Renal pelvis (tissue), 4 donors: ENCODE data around the gene CAMTA1. TPM values are rescaled to one million over a fixed set of nuclear protein-coding genes. Genes with fewer than 3 reads are reported as not detected.

Experiments
- DNase-seq: peaks from one replicate; pipeline ENCODE4 v3.0.0-alpha.2; 2013
- polyA plus RNA-seq, 3 donors: library from polyadenylated mRNA; unstranded; fragments of 120-200 nt; gene quantifications; one replicate each; pipeline ENCODE4 v1.2.1, GENCODE V29; 2013; ENCODE audit not compliant: insufficient read length in 3 of 3

Gene CAMTA1
- polyA plus RNA-seq, 3 donors, result 72.3 to 83.1 (median 76.0) TPM

DNA sequence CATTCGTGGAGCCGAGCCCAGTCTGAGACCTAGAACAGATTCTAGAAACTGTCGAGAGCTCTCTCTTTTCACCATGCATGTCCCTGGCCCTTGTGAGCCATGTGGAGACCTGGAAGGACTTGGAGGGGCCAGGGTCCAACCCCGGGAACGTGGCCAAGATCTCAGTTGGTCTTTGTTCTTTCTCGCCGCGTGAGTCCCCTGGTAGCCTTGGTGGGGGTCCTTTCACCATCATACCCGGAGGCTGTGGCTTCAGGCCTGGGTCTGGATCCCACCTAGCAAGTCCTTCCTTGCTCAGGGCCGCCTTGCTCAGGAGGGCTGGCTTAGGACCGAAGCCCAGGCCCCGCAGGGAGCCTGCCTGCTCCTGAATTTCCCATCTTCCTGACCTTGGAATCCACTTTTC, 168.0 kb downstream of the CAMTA1 start:
- DNase-seq, result no peak

DNA sequence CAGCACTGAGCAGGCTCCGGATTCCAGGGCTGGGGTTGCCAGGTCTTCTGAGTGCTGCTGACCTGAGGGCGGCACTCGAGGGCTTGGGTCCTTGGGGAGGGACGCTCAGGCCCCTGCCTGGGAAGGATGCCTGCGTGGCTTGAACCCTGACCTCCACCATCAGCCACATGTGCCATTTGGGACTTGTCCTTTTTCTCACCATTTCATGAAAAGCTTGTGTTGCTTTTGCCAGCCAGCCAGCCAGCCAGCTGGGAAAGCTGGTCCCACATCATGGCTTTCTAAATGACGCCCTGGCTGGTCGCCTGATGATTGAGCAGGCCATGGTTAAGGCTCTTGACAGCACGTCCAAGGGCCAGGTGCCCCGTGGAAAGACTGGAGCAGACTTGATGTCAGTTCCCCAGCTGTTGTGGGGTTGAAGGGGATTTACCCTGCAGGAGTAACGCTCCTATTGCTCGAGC, 168.7 kb downstream of the CAMTA1 start:
- no peak for DNase-seq

DNA sequence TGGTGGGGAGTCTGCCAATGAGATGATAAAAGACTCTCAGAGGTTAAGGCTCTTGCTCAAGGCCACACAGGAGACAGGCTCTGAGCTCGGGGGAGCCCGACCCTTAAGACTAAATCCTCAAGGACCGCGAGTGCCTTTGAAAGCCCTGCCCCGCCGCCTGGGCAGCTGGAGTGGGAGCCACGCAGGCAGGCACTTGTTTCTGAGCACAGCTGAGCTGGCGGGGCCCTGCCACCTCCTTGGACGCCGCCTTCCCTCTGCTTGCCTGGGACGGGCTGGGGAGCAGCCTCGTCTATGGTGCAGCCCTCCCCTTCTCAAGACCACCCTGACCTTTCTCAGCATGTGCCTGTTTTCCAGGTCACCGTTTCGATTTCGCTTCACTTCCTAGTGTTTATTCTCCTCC, 169.3 kb downstream of the CAMTA1 start:
- no peak for DNase-seq

DNA sequence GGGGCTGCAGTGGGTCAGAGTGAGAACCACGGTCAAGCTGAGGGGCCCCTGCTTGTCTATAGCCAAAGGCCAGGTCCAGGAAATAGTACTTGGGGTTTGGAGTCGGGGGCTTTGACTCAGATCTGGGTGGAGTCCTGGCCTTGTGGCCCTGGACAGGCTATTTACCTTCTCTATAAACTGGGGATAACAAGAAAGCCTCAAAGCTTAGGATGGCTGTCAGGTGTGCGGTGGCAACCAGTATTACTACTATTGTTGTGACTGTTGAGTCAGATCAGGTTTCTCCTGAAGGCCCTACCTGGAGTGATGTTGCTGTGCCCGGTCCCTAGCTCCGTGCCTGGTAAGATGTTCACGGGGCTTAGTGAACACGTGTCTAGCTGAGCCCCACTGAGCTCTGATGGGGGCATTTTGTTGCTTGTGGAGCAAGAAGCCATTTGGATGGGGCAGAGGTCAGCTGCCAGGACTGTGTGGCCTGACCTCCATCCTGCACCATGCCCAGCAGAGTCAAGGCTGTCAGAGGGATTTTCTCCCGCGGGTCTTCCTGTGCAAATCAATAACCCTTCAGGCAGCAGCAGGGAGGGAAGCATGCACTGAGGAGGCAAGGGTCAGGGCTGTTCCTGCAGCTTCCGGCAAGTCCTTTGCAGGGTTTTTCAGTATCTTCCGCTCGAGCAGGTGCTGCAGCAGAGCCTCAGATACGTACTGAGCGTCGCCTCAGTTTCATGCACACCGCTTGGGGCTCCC, 170.3 kb downstream of the CAMTA1 start:
- no peak for DNase-seq

DNA sequence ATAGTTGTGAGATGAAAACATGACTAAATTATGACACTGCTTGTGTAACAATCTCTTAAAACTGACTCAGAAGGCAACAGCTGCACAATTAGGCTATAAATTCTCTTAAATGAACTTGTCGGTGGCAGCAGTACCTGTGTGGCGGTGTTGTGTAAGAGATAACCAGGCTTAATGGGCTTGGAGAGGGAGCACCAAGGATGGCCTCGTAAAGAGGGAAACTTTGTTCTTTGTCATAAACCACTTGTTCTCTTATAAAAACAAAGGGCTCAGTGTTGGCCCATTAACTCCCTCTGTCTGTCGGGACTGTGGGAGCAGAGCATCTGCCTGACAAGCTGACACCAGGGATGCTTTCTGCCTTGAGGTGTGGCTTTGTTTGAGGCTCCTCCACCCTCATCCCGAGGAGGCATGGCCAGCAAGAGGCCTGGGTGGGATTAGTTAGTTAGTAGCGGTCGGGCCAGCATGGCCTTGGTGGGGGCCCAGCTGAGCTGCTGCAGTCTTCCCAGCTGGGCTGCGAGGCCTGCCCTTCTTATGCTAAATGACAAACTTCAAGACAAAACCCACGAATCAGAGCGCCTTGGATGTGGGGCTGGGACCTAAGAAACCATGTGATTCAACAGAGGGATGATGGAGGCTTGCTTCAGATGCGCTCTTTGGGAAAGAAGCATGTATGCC, 171.4 kb downstream of the CAMTA1 start:
- DNase-seq, result no peak

DNA sequence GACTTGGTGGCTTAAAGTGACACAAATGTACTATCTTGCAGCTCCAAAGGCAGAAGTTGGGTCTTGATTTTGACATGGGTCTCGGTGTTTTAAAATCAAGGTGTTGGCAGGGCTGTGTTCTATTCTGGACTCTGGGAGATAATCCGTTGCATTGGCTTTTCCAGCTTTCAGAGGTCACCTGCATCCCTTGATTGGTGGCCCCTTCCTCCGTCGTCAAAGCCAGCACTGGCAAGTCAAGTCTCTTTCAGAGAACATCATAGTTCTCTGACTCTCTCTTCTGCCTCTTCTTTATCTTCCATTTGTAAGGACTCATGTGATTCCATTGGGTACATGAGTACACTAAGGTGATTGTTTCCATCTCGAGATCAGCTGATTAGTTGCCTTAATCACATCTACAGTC, 172.1 kb downstream of the CAMTA1 start:
- no peak for DNase-seq

DNA sequence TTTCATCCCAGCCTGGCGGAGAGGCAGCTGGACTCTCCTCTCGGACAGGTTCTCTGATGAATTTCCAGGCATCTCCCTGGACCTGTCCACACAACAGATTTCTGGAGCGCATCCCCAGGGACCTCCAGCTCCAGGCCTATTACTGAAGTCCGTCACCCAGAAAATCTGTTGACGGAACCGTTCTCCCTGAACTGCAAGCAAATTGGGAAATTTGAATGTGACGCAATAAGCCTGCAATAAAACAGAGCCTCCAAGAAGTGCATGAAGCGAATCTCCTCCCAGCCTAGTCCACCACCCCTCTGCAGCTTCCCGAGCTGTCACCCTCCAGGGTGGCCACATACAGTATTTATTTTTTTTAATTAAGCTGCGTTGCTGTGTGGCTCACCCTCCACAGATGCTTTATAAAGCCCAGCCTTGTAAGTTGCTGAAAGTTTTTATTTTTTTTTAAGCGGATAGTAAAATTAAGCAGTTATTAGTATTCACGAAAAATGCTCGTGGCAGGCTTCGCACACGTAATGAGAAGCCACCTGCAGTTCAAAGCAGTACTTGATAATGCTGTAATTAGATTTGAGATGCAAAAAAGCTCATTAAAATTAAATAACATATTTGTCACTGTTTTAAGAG, 173.3 kb downstream of the CAMTA1 start:
- no peak for DNase-seq

DNA sequence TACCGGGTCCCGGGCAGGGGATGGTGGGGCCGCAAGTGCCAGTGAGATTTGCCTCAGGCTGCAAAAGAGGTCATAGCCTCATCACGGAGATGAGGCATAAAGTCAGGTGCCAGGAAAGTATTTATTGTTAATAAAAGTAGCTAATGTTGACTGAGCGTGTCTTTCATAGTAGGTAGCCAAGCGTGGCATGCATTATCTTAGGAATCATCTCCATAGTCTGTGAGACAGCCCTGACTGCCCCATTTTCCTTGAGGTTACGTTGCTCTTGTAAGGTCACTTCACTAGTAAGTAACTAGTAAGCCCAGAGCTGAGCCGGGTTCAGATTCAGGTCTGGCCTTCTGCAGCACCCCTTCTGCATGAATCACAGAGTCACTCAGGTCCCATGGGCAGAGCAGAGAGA, 174.2 kb downstream of the CAMTA1 start:
- DNase-seq, result no peak

DNA sequence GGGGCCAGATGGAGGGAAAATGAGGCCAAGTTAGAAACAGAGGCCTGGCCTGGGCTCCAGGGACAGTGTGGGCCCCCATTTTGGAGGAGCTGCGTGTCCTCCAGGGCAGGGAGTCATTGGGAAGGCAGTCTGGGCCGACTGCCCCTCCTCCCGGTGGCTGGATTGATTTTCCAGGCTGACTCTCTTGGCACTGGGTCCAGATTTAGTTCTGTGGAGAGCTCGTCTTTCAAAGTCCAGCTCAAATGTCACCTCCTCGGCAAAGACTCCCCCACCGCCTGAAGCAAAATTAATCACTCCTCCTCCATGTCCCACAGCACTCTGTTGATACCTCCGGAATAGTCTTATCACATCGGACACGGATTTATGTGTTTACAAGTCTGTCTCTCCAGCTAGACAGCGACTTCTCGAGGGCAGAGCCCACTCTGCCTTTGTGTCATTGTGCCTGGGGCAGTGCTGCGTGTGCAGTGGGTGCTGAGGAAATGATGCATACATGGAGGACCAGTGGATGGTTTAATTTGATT, 175.1 kb downstream of the CAMTA1 start:
- DNase-seq, result peak; percentile 85

DNA sequence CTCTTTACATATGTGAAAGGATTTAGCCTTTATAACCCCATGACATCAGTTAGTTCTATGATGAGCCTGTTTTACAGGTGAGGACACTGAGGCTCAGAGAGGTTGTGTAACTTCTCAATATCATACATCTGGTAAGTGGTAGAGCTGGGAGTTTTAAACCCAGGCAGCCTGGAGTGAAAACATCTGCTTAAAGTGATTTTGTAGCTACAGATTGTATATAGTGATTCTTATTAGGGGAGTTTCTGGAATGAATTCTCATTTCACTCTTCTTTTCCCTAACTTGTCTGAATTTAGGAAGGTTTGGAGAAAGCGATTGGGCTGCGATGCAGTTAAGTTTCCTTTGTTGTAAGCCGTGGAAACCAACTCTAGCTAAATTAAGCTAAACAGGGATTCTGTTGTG, 175.6 kb downstream of the CAMTA1 start:
- DNase-seq, result no peak

DNA sequence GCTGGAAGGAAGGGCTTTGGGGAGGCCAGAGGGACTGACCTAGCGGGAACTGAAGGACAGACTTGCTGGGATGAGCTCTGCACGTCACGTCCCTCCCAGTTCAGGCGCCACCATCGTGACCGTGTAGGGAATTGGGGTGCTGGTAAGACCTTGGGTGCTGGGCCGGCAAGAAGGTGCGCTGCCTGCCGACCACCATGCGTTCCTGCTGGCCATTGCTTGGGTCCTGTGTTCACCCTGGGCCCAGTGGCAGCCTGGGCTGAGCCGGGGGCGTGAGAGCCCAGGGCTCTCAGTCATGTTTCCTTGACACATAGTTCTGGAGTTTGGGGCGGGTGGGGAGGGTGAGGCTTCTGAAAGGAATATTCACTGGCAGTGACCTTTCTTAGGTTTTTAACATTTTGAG, 176.0 kb downstream of the CAMTA1 start:
- no peak for DNase-seq

DNA sequence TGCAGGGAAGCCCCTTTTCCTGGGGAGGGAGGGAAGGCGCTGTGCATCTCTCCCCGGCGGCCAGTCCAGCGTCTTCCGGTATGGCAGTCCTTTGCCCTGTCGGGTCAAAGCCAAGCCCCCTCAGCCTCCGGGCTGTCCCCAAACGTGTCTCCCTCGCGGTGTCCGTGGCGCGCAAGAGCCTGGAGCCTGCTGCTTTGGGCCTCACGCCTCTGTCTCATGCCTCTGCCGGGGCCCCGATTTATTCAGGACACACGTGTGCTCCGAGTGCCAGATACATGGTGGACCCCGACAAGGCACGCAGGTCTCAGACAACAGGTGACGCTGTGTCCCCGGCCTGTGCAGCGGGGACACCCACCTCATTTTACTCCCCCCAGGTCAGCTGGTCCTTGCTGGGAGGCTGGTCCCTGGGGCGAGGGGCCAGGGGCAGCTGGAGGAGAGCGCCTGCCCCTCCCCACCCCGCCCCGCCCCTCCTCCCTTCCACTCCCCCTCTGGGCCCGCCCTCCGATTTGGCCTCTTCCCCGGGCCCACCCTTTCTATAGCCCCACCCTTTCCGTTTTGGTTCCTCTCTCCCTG, 176.7 kb downstream of the CAMTA1 start:
- DNase-seq, result no peak

DNA sequence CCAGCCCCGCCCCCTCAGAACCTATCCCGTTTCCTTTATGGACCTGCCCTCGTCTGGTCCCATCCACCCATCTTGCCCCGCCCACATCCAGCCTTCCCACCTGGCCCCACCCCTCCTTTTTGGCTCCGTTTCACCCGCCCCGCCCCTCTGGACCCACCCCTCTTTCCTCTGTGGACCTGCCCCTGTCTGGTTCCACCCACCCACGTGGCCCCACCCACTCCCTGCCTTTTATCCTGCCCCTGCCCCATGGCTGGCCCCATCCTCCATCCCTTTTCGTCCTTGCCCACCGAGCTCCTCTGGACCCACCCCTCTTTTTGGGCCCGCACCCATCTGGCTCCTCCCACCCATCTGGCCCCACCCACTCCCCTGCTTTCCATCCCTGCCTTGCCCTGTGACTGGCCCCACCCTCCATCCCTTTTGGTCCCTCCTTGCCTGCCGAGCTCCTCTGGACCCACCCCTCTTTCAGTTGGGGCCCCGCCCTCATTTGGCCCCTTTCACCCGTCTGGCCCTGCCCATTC, 177.3 kb downstream of the CAMTA1 start:
- peak; percentile 66 for DNase-seq

DNA sequence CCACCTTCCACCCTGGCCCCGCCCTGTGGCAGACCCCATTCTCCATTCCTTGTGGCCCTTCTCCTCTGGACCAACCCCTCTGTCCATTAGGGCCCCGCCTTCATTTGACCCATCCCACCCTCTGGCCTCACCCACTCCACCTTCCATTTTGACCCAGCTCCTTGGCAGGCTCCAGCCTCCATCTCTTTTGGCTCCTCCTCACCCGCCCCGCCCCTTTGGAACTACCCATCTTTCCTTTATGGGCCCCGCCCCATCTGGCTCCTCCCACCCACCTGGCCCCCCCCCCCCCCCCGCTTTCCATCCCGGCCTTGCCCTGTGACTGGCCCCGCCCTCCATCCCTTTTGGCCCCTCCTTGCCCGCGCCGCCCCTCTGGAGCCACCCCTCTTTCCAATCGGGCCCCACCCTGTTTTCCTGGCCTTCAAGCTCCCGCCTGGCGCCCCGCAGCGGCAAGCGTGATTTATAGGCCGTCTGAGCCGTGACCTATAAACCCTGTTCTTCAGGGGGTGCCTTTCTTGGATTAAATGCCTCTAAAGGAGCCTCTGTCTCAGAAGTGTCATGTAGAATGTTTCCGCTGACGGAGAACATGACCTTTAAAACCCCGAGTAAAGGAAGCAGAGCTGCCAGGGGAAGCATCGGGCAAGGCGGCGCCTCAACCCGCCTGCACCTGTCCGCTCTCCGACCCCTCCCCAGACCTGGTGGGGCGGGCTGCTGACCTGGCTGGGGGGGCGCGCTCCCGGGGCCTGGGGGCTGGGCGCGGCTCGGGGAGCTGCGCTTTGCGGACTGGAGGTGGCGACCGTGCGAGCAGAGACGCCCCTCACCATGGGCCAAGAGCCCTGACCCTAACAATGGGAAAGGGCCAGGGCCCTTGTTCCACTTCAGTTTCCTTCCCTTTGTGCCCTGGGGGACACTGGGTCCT, 178.0 kb downstream of the CAMTA1 start:
- DNase-seq, result peak; percentile 66

DNA sequence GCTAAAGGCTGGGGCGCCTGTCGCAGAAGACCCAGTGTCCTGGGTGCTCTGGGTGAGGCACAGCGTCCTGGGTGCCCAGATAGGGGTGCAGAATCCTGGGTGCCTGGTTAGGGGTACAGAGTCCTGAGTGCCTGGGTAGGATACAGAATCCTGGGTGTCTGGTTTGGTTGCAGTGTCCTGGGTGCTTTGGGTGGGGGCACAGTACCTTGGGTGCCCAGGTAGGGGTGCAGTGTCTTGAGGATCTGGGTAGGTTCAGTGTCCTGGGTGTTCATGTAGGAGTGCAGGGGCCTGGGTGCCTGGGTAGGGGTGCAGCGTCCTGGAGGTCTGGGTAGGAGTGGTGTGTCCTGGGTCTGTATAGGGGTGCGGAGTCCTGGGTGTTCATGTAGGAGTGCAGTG, 178.7 kb downstream of the CAMTA1 start:
- no peak for DNase-seq

DNA sequence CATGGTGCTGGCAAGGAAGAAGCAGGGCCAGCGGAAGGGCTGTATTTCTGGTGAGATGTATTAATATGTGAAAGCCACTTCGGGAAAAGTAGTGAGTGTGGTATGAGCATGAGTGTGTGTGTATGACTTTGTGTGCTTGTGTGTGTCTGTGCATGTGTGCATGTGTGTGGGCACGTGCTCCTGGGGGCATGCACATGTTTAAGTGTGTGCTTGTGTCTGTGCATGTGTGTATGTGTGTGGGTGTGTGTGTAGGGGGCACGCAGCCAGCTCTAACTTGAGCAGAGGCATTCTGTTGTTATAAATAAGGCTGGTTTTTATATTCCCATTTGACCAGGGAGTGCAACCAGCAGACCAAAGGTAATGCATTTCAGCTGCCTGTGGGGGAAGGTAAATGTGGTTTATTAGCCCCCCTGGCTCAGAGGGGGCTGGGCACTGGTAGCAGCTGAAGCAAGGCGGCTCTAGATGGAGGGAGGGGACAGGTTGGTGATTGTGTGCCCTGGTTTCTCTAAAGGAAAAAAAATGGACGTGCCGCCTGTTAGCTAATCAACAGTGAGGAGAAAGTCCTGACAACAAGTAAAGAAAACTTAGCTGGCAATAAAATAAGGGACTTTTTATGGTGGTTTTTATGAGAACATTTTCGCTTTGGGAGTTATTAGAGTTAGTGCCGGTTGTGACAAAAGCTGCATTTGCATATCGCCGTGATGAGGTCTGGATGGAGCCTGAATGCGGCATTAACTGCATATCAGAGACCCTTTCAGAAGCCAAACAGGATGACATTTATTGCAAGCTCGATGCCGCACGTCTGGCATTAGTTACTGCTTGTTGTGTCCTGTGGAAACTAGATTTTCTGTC, 180.1 kb downstream of the CAMTA1 start:
- no peak for DNase-seq

DNA sequence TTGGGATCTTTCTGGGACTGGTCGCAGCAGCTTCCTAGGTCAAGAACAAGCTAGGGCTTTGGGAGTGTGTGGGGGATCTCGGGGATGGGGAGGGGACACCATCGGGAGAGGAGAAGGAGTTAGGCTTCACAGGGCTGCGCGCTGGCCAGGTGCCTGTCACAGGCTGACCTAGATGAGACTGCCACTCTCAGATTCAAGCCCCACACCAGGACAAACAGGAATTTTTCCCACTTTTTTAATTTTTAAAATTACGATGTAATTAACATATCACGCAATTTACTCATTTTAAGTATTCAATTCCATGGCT, 180.6 kb downstream of the CAMTA1 start:
- DNase-seq, result no peak

DNA sequence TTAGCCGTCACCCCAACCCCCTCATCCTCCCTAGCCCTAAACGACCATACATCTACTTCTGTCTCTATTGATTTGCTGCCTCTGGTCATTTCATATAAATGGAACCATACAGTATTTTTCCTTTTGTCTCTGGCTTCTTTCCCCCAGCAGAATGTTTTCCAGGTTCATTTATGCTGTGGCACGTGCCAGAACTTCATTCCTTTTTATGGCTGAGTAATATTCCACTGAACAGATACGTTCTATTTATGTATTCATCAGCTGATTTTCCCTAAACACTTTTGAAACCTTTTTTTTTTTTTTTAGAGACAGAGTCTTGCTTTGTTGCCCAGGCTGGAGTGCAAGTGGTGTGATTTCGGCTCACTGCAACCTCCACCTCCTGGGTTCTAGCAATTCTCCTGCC, 181.1 kb downstream of the CAMTA1 start:
- no peak for DNase-seq

DNA sequence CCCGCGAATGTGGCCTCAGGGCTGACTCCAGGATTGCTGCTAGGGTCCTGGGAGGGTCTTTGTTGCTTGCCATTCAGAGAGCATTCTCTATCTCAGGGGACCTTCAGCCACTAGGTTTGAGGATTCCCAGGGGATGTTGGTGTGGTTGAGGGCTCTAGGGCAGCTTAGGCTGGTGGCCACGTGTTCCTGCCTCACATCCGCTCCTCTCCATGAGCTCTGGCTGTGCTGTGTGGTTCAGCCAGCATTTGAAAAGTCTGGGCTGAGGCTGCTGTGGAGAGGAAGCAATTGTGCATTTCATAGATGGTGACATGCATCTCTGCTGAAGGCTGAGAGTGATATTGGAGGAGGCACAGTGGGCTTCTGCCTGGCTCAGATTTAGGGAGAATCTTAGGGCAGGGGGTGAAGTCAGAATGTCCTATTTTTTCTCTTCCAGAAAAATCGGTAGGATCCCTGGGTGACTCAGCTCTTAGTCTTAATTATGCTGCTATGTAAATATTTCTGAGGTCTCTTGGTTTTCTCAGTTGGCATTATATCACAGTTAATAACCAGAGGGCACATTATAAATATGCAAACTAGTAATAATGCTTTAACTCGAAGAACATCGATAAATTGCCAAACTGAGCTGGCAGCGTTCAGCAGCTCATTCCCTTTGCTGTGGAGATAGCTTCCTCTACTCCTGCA, 182.3 kb downstream of the CAMTA1 start:
- no peak for DNase-seq

DNA sequence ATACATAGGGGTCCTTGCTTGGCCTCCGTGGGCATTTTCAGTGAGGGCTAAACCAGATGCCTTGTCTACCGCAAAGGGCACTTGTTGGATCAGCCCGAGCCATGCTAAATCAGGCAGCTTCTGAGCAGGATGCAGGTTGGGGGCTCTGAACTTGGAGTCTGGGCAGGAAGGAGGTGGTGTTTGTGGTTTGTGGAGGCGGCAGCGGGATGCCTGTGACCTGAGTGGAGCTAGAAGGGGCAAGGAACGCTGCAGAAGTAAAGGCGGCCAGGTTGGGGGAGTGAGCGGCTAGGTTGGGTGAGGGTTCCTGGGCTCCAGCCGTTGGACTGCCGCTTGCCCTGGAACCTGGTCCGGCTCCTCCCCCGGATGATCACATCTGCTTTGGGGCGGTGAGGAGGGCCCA, 183.9 kb downstream of the CAMTA1 start:
- DNase-seq, result no peak
